IPS-18c (cell line): ENCODE data around the gene EXO1.
"Not testable (repeated sequence)": the region's sequence is repeated elsewhere in the genome, so short reads cannot be mapped to it uniquely, and the experiment has no call there.

Experiments used
- H3K4me3 ChIP-seq: 2 replicates; pipeline ENCODE4 v1.7.0; 2013; ENCODE audit warnings: low read depth, mild to moderate bottlenecking, low read length, moderate library complexity; ENCODE audit not compliant: insufficient read depth
- H3K9me3 ChIP-seq: one replicate; pipeline ENCODE4 v1.6.1; 2013; ENCODE audit warnings: mild to moderate bottlenecking, low read length, moderate library complexity; ENCODE audit not compliant: control insufficient read depth, insufficient read depth

EXO1 gene

GRCh38 chr1:241855545-241856140, 7.6 kb downstream of the EXO1 start:
- not testable (repeated sequence) for H3K9me3 ChIP-seq, H3K4me3 ChIP-seq

DNA sequence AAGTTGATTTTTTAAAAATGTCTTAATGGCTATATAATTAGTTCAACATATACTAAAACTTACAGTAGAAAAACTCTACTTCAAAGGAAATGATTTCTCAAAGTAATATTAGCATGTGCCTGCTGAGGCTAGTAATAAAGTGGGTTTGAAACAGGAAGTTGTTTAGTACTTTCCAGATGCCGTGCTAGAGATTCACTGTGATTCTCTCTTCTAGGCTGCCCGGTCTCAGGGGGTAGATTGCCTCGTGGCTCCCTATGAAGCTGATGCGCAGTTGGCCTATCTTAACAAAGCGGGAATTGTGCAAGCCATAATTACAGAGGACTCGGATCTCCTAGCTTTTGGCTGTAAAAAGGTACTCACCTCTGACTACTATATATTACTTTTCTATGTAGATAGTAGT, 9.1 kb downstream of the EXO1 start:
- no peaks in the 10 kb centered on the region for H3K9me3 ChIP-seq
- H3K4me3 ChIP-seq: no peak overlapping the region

DNA sequence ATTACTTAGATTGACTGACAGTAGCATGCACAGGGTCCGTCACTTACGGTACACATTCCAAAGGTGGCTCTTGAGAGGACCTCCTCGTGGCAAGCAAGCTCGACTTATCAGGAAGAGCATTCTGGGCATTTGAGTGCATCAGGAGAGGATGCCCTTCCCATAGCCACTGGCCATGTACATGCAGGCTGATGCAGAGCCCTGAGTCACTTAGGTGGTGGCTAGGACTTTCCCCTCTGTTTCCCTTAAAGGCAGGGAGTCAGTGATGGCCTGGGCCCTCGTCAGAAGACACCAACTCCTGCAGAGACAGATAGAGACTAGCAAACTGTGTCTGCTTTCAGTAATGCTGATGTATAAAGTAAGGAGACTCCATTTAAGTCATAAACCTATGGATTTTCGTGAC, 12.9 kb downstream of the EXO1 start:
- H3K9me3 ChIP-seq: no peaks in the 10 kb centered on the region
- no peak overlapping the region for H3K4me3 ChIP-seq

GRCh38 chr1:241869022-241869421, 21.0 kb downstream of the EXO1 start:
- H3K4me3 ChIP-seq: no peak overlapping the region
- H3K9me3 ChIP-seq: no peaks in the 10 kb centered on the region

- Histone ChIP-seq H3K9me3 (no peaks in the 10 kb centered on the region), H3K4me3 (no peak overlapping the region)
These were observed 22.3 kb downstream of the EXO1 start for GRCh38 chr1:241870336-241870735.

DNA sequence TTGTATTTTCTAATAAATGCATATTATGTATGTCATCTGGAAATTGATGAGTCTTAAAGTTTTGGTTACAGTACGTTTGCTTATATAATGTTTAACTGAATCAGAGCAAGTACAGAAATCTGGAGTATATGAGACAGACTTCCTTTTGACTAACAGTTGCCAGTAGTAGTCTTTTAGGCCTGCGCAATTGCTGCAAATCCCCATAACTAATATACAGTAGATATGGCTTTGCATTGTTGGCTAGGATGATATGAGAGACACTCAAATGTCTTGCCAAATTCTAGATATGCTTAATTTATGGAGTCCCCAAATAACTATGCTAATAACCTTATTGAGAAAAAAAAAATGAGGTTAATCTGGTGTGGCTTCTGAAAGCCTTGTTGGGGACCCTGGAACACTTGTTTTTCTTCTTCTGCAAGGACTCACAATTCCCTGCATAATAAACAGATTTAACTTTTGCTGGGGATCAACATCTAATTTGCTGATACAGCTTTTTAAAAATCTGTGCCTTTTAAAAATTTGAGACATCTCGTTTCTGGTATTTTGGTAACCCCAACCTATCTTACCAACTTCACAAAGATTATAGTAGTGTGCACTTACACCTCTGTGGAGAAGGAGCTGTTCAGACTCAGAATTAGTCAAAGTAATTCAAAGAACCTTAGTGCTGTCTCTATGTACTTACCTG, 22.9 kb downstream of the EXO1 start:
- Histone ChIP-seq H3K9me3 (no peaks in the 10 kb centered on the region), H3K4me3 (no peak overlapping the region)

DNA sequence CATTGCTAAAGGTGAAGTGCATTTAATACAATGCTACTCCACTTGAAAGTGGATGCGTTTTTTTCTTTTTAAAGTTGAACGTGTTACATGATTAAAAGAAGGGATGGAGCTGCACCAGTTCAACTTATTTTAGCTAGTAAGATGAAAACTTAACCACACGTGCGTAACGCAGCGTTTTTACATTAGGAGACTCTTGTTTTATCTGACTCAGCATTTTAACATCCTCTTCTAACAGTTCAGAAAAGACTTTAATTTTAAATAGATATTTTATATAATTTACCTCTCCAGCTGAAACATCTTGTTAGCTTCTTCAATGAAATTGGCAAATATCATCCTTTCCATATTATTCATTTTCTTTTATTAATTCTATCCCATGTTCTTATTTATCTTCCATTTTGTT, 33.4 kb downstream of the EXO1 start:
- no peaks in the 10 kb centered on the region for H3K9me3 ChIP-seq
- H3K4me3 ChIP-seq: no peak overlapping the region

GRCh38 chr1:241883159-241883558, 35.2 kb downstream of the EXO1 start:
- no peak overlapping the region for H3K4me3 ChIP-seq

DNA sequence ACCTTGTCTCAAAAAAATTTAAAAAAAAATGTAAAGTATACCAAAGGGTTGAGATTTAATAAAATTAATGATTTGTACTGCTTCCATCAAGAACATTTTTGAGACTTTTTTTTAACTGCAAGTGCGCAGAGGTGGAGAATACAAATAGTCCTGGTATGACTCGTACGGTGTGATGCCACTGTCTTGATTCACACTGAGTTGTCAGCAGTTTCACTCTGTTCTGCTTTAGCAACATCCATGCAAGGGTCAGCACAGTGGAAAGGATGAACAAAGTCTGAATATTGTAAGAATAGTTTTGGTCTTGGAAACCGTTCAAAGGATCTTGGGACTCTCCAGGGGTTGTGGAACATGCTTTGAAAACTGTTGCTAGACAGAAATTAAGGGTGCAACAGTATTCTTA, 40.2 kb downstream of the EXO1 start:
- Histone ChIP-seq H3K9me3 (no peaks in the 10 kb centered on the region), H3K4me3 (no peak overlapping the region)

More at GRCh38 chr1:241883159-241883558, 35.2 kb downstream of the EXO1 start:
- no peaks in the 10 kb centered on the region for H3K9me3 ChIP-seq

DNA sequence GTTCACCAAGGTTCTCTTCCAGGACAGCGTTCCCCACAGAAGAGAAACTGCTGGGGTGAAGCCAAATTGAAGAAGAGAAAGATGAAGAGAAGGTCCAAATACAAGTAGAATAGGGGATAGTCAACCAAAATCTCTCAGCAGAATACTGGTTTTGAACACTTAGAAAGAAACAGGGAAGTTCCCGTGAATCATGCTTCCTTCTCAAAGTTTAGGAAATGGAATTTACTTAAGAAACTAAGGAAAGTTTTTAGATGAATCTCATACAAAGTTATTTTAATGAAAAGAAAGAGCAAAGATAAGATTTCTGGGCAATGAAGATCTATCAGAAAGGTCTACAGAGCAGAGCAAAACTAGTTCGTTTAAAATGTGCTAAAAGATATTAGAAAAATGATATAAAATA, 43.3 kb downstream of the EXO1 start:
- no peaks in the 10 kb centered on the region for H3K9me3 ChIP-seq
- H3K4me3 ChIP-seq: no peak overlapping the region

DNA sequence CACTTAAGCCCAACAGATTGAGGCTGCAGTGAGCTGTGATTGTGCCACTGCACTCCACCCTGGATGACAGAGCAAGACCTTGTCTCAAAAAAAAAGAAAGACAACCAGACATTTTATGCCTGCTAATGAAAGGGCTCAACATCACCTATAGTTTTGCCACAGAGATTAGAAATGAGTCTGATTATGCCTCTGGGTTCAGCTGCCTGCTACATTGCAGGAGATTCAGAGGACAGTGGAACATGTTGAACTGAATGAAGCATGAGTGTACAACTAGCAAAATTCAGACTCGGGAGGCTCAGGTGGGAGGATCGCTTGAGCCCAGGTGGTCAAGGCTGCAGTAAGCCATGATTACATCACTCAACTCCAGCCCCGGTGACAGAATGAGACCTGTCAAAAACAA, 46.0 kb downstream of the EXO1 start:
- Histone ChIP-seq H3K4me3 (no peak overlapping the region), H3K9me3 (no peaks in the 10 kb centered on the region)

DNA sequence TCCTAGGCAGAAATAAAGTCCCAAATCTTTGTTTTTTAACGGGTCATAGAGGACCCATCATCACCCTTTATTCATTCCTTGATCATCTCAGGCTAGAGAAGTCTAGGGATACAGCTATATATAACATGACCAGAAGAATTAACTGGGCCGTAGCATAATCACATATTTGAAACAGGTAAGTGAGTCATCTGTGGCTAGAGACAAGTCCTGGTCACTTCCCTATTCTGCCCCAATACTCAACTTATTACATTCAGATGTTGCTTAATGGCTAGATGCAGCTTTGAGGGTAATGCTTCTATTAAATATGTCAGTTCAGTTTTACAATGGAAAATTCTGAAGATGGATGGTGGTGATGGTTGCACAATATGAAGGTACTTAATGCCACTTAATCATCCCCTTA, 47.0 kb downstream of the EXO1 start:
- Histone ChIP-seq H3K4me3 (no peak overlapping the region), H3K9me3 (no peaks in the 10 kb centered on the region)

DNA sequence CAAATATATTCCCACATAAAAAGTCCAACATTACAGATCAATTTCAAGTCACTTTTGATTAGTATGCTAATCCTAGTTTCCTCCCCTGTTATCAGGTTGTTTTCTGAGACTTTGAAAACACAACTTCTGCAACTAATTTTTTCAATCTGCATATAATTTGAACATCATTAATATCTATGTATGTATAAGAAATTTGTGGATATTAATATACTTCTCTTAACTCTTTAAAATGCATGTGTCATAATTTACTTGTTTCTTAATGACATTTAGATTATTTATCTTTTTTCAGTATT, 48.6 kb downstream of the EXO1 start:
- Histone ChIP-seq H3K4me3 (no peak overlapping the region), H3K9me3 (no peaks in the 10 kb centered on the region)

DNA sequence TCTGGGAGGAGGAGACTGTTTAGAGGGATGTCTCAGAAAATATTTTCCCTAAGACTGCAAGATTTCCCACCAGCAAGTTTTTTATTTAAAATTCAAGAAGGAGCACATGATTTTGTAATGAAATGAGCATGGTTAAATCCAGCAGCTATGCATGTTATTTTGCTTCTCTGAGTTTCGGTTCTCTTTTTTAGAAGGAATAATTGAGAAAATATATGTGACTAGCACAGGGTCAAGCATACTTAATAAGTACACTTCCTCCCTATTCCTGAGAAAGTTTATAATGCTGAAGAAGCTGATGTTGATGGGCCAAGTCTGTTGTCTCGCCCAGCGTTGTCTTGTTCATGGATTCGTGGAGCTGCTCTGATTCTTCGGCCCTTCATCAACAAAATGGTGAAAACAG, 51.2 kb downstream of the EXO1 start:
- H3K4me3 ChIP-seq: no peak overlapping the region

GRCh38 chr1:241900381-241900780, 52.4 kb downstream of the EXO1 start:
- Histone ChIP-seq H3K4me3 (no peak overlapping the region), H3K9me3 (no peaks in the 10 kb centered on the region)

More for the DNA sequence above, 51.2 kb downstream of the EXO1 start:
- H3K9me3 ChIP-seq: no peaks in the 10 kb centered on the region

GRCh38 chr1:241902391-241903065, 54.5 kb downstream of the EXO1 start:
- Histone ChIP-seq H3K9me3 (no peaks in the 10 kb centered on the region), H3K4me3 (no peak overlapping the region)

GRCh38 chr1:241916196-241916595, 68.2 kb downstream of the EXO1 start:
- no peak overlapping the region for H3K4me3 ChIP-seq

GRCh38 chr1:241917487-241917886, 69.5 kb downstream of the EXO1 start:
- no peaks in the 10 kb centered on the region for H3K9me3 ChIP-seq
- no peak overlapping the region for H3K4me3 ChIP-seq

More at GRCh38 chr1:241916196-241916595, 68.2 kb downstream of the EXO1 start:
- no peaks in the 10 kb centered on the region for H3K9me3 ChIP-seq
